ENCODE data around the gene LMOD2. TPM values are rescaled to one million over a fixed set of nuclear protein-coding genes. Genes with fewer than 3 reads are reported as not detected.

The LMOD2 gene
- total and polyA plus RNA-seq, 11 donors = 202 to 1,479 (median 751) TPM

DNA sequence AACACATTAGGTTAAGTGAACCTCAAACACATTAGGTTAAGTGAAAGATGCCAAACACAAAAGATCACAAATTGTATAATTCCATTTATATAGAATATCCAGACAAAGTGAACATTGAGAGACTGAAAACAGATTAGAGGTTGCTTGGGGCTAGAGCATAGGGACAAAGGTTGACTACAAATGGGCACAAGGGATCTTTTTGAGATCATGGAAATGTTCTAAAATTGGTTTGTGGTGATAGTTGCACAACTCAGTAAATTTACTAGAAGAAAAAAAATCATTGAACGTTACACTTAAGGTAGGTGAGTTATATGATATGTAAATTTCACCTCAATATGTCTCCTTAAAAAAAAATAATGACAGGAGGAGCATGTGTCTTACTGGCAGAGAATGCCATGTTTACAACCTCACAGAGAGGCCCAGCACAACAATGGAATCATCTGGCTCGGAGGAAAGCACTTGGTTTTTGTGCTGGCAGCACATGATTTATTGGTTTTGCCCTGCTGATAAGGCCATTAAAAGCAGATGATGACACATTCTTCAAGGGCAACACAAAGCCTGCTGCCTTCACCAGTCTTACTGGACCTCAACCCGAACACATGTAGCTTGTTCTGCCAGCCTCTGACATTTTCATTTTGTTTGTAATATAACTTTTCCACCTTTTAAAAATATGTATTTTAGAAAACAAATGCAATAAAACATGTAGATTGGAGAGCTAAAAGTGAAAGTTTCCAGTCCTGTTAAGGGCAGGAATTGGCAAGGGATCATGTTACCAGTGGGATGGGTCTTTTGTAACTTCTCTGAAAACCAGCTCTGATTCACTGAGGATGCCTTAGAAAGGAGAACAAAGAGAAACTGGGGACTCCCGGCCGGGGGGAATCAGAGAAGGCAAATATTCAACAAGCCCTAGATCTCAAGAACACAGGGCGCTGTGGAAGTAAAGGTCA lies 11.9 kb upstream of the LMOD2 start:
- Histone ChIP-seq H3K9me3 (no peaks in the 10 kb centered on the region), H3K4me3 (peak overlapping the region in 9 of 12 donors; percentile 8 to 41 (median 33)), H3K27me3 (no peaks in the 10 kb centered on the region), H3K4me1 (peaks cover 0 to 62% (median 24%) of the 10 kb centered on the region in 12 donors), H3K27ac (peak overlapping the region; percentile 34 to 94 (median 84)), H3K36me3 (no peaks in the 10 kb centered on the region)
- peak; percentile 72 to 75 (median 72) for ATAC-seq
- 21 to 28% (median 25%) methylated on average over 6 of the region's 6 CpGs for WGBS, 4 donors
- DNase-seq = peak in 3 of 5 donors; percentile 40 to 43 (median 42)
- intact Hi-C loops (cut with DNase I) = loop anchor here in 1 of 10 donors (5.0 kb wide), 1 partner anchor 34 kb away; no protein-coding TSS in a partner anchor
- TF ChIP-seq POLR2A (IDR thresholded peaks at IDR 0.05) = peak in 1 of 2 donors; percentile 66
- TF ChIP-seq, protein P1, sequence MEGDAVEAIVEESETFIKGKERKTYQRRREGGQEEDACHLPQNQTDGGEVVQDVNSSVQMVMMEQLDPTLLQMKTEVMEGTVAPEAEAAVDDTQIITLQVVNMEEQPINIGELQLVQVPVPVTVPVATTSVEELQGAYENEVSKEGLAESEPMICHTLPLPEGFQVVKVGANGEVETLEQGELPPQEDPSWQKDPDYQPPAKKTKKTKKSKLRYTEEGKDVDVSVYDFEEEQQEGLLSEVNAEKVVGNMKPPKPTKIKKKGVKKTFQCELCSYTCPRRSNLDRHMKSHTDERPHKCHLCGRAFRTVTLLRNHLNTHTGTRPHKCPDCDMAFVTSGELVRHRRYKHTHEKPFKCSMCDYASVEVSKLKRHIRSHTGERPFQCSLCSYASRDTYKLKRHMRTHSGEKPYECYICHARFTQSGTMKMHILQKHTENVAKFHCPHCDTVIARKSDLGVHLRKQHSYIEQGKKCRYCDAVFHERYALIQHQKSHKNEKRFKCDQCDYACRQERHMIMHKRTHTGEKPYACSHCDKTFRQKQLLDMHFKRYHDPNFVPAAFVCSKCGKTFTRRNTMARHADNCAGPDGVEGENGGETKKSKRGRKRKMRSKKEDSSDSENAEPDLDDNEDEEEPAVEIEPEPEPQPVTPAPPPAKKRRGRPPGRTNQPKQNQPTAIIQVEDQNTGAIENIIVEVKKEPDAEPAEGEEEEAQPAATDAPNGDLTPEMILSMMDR (IDR thresholded peaks at IDR 0.05) = no peak

DNA sequence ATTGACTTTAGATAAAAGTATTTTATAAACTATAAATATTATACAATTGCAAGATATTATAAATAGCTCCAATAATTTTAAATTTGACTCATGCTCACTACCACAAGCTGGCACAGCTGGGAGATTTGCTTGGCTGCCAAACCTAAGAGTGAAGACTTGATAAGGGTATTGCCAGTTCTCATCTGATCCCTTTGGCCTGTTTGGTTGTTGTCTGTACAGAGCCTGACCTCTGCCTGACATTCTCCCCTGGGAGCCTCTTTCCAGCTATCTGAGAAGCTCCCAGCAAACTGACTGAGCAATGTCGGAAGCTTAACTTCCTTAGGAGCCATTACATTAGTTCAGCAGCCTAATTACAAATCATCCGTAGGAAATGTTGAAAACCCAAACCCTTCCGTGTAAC lies 10.2 kb upstream of the LMOD2 start:
- Histone ChIP-seq H3K27me3 (no peaks in the 10 kb centered on the region), H3K4me3 (peak overlapping the region in 8 of 12 donors; percentile 5 to 37 (median 32)), H3K9me3 (no peaks in the 10 kb centered on the region), H3K36me3 (no peaks in the 10 kb centered on the region), H3K27ac (peak overlapping the region; percentile 10 to 94 (median 84)), H3K4me1 (peaks cover 0 to 68% (median 24%) of the 10 kb centered on the region in 12 donors)
- DNase-seq = peak in 4 of 5 donors; percentile 68 to 82 (median 75)
- TF ChIP-seq, protein P1 (IDR thresholded peaks at IDR 0.05) = no peak
- TF ChIP-seq POLR2A (IDR thresholded peaks at IDR 0.05) = no peak
- intact Hi-C loops (cut with DNase I) = no loop called here
- WGBS, 4 donors = 7 to 10% (median 9%) methylated on average over 3 of the region's 3 CpGs
- ATAC-seq = peak; percentile 80 to 93 (median 92)

DNA sequence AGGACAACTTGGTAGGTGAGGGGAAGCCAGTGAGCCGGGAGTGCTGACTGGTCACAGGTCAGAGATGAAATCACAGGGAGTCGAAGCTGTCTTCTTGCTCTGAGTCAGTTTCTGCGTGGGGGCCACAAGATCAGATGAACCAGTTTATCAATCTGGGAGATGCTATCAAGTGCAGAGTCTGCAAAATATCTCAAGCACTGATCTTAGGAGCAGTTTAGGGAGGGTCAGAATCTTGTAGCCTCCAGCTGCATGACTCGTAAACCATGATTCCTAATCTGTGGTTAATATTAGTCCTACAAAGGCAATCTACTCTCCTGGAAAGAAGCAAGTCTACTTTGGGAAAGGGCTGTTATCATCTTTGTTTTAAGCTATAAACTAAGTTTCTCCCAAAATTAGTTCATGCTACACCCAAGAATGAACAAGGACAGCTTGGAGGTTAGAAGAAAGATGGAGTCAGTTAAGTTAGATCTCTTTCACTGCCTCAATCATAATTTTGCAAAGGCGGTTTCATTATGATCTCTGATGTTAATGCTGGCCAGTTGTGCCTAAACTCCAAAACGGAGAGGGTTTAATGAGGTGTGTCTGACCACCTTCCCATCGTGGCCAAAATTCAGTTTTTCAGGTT lies 8.4 kb upstream of the LMOD2 start:
- no peak overlapping the region for H3K4me3 ChIP-seq
- 67 to 82% (median 72%) methylated on average over 7 of the region's 7 CpGs for WGBS, 4 donors
- ATAC-seq (no peak), DNase-seq (no peak)
- TF ChIP-seq, protein P1 (IDR thresholded peaks at IDR 0.05) = no peak
- TF ChIP-seq POLR2A (IDR thresholded peaks at IDR 0.05) = no peak
- H3K27ac ChIP-seq = peak overlapping the region; percentile 5 to 94 (median 84)
- peaks cover 0 to 68% (median 26%) of the 10 kb centered on the region in 12 donors for H3K4me1 ChIP-seq
- intact Hi-C loops (cut with DNase I) = no loop called here
- no peaks in the 10 kb centered on the region for H3K27me3 ChIP-seq
- H3K36me3 ChIP-seq = no peaks in the 10 kb centered on the region
- no peaks in the 10 kb centered on the region for H3K9me3 ChIP-seq

DNA sequence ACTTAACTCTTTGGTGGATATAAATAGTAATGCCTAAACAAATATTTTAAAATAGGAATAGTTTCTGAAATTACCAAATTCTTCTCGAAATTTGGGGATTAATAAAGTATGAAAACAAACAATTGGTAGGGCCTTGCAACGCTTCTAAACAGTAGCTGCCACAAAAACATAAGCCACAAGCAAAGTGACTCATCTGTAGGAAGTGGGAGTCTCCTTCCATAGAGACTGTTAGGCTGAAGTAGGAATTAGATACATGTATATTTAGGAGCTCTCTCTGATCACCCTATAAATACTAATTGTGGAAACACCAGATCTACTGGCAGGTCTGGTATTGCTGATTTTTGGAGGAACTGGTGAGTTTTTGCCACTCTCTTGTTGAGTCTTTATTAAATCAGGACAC lies 5.7 kb upstream of the LMOD2 start:
- WGBS, 4 donors = 61 to 76% (median 69%) methylated on average over 2 of the region's 2 CpGs
- ATAC-seq (no peak), DNase-seq (no peak)
- Histone ChIP-seq H3K27me3 (no peaks in the 10 kb centered on the region), H3K4me3 (no peak overlapping the region), H3K4me1 (peaks cover 0 to 50% (median 22%) of the 10 kb centered on the region in 12 donors), H3K27ac (peak overlapping the region in 9 of 12 donors; percentile 4 to 94 (median 57)), H3K9me3 (no peaks in the 10 kb centered on the region), H3K36me3 (no peaks in the 10 kb centered on the region)
- intact Hi-C loops (cut with DNase I) = no loop called here
- TF ChIP-seq, protein P1 (IDR thresholded peaks at IDR 0.05) = no peak

Measured in heart left ventricle (tissue), 16 donors.